Transverse colon (tissue), 4 donors: Measurements from ENCODE around the gene ARL16.

Experiments used
- CTCF ChIP-seq, 5 experiments: fragments of 200-600 bp in 3 of 5; fragments of 450-650 bp in 2 of 5; sonication (generic) in 3 of 5; IDR thresholded peaks; 1 replicate in 2 of 5; 2 replicates in 3 of 5; pipeline ENCODE4 v1.5.1; 2016 to 2017; ENCODE audit warnings: antibody characterized with exemption in 5 of 5, inconsistent platforms in 3 of 5, mild to moderate bottlenecking in 2 of 5, moderate library complexity in 1 of 5
- EP300 ChIP-seq: sonication (generic); formaldehyde crosslinking; IDR thresholded peaks from one replicate; pipeline ENCODE4 v1.6.1; 2017; ENCODE audit warnings: antibody characterized with exemption, low read depth
- POLR2A ChIP-seq: fragments of 450-650 bp; IDR thresholded peaks from one replicate; pipeline ENCODE4 v1.6.1; 2016; ENCODE audit warnings: antibody characterized with exemption, mild to moderate bottlenecking, moderate library complexity
- POLR2AphosphoS5 ChIP-seq, 3 donors: sonication (generic); formaldehyde crosslinking; IDR thresholded peaks; one replicate each; pipeline ENCODE4 v1.6.1; 2016; ENCODE audit warnings: antibody characterized with exemption in 3 of 3

DNA sequence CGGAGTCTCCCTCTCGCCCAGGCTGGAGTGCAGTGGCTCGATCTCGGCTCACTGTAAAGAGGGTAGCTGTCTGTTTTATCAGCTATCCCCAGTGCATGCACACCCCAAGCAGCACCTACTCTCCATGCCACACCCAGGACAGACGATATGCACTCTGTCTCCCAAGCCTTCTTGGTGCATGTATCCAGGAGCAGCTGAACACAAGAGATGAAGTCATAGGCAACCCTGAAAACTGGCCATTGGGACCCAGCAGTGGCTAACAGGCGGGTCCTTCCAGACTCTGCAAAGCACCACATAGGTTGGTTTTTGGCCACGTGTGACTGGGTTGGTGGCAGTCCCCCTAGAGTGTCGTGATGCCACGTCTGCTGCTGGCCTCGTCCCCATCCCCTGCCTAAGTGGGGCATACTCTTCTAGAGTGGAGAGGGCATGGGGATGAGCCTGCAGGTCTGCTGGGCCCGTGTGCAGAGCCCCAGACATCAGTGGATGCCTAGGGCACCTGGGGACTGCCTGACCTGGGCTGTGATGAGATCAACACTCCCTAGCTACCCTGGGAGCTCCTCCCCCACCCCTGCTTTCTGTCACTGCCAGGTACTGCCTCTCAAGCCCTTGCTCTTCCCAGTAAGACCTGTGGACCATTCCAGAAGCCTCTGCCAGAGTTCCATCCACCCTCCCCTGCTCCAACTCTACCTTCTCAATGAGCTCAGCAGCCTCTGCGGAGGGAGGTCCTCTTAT lies 36.6 kb downstream of the ARL16 start:
- TF ChIP-seq CTCF (IDR thresholded peaks at IDR 0.05) (no peak), POLR2AphosphoS5 (IDR thresholded peaks at IDR 0.05) (no peak), EP300 (no peak), POLR2A (no peak)
